HG03521 (cell line): Measurements from ENCODE around the gene UFSP2.
A peak's percentile ranks its signal among the peaks of the same experiment; 100 is the strongest.

Experiments used
- ATAC-seq: cut with Tn5 transposase; IDR thresholded peaks from one replicate; pipeline ENCODE4 v1.9.1; 2021; ENCODE audit warnings: mild to moderate bottlenecking, moderate library complexity; ENCODE audit not compliant: unreplicated experiment

Gene UFSP2

GRCh38 chr4:185426960-185427688 is 1.4 kb upstream of the UFSP2 start:
- ATAC-seq: no peak

GRCh38 chr4:185424905-185425646 is 688 bp downstream of the UFSP2 start:
- no peak for ATAC-seq

DNA sequence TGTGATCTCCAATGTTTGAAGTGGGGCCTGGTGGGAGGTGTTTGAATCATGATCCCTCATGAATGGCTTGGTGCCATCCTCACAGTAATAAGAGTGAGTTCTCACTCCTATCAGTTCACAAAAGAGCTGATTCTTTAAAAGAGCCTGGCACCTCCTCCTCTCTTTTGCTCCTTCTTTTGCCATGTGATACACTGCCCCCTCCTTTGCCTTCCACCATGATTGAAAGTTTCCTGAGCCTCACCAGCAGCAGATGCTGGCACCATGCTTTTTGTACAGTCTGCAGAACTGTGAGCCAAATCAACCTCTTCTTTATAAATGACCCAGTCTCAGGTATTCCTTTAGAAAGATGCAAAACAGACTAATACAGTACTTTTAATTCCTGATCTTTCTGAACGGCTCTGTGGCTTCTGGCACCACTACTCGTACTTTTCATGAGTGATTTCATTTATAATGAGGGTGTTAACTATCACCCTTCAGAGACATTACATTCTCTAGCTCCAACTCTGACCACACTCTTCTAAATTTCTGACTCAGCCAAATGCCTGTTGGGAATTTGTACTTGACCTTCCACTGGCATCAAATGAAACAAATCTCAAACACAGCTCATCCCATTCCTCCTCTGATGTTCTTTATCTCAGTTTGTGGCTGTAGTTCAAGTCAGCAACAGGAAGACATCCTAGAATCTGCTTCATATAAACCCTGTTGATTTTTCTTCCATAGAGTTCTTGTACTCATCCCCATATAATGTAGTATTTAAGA is 4.2 kb downstream of the UFSP2 start:
- no peak for ATAC-seq

DNA sequence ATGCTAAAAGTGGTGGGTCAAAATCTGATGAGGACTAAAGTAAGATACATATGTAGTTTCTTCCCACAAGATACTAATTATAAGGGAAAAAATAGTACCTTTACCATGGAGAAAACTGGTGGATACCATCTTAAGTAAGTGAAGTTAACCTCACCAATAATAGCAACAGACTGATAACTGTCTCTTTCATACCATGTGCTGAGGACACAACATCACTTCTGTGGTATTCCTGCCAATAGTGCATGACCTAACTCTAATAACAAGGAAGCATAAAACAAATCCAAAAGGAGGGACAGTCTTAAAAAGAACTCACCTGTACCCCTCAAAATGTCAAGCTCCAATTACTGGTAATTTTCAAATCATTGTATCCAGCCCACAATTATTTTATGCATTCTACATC is 8.8 kb downstream of the UFSP2 start:
- ATAC-seq: no peak

- ATAC-seq: no peak
Measured at GRCh38 chr4:185412412-185412811, 13.4 kb downstream of the UFSP2 start.

GRCh38 chr4:185411849-185412248 is 13.9 kb downstream of the UFSP2 start:
- no peak for ATAC-seq

- ATAC-seq: no peak
Measured at GRCh38 chr4:185408432-185408831, 17.3 kb downstream of the UFSP2 start.

DNA sequence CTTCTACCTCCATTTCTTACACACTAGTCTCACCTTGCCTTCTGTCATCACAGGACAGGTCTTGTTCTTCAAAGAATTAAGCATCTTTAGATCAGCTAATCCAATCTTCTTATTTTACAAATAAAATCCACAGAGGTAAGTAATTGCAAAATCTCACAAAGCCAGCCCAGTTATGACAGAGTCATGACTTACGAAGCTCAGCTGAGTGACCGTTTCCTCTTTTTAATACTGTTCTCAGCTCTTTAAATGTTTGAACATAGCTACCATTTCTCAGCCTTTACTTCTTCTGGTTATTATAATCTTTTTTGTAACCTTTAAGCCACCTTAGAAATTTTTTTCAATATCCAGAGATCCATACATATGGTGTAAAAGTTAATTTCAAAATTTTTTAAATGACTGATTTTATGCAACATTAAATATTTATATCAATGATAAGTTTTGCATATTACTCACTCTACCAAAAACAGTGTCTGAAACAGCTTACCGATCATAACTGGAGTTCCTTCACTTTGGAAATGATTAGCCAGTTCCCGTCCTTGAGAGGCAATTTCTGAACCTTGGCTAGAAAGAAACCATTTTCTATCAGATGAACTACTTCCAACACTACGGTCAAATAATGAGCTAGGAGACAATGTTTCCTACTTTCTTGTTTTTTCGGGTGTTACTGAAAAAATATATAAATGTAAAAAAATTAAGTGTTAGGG is 20.3 kb downstream of the UFSP2 start:
- ATAC-seq: no peak

DNA sequence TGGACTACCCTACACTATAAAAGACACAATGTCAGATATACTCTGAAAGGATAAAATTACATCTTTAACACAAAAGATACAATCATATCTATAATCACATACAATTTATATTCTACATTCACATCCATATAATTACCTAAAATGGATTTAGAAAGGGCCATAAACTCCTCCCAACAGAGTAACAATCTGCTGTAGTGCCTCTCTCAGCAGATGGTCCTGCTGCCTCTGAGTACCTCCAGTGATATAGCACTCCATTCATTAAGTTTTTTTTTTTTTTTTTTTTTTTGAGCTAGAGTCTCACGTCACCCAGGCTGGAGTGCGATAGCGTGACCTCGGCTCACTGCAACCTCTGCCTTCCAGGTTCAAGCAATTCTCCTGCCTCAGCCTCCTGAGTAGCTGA is 21.7 kb downstream of the UFSP2 start:
- ATAC-seq: no peak

DNA sequence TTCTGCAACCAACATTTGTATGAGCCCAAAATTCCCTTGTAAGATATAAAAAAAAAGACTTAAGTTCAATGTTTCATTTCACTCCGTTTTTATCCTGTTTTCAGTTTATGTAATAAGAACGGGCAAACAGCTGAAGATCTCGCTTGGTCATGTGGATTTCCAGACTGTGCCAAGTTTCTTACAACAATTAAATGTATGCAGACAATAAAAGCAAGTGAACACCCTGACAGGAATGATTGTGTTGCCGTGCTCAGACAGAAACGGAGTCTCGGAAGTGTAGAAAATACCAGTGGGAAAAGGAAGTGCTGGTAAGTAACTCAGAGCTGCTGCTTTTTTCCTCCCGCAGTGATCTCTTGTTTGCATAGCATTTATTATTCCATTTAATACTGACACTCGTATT is 26.3 kb downstream of the UFSP2 start:
- ATAC-seq: no peak

- no peak for ATAC-seq
Measured at GRCh38 chr4:185398618-185399017, 27.1 kb downstream of the UFSP2 start.

DNA sequence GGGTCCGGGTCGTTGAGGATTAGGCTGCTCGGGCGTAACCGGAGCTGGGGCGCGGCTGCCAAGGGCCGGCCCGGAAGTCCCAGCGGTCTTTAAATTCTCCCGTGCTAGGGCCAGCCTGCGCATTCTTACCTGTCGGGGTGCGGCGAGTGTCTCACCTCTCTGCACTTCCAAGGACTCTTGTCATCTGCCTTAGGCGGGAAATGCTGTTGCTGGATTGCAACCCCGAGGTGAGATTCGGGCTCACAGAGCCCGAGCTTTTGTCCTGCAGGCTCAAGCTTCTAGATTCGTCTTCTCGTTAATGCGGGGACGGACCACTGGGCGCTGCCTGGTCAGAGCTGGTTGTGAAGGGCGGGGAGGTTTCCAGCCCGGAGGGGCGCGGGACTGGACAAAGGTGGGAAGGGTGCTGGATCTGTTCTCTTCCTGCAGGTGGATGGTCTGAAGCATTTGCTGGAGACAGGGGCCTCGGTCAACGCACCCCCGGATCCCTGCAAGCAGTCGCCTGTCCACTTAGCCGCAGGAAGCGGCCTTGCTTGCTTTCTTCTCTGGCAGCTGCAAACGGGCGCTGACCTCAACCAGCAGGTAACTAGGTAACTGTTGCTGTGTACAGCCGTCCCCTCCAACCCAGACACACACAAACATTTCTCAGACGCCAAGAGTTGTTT is 28.9 kb downstream of the UFSP2 start, which contains the start of gene ANKRD37:
TSS of gene ANKRD37 (plus strand) at position 118 of the 662 bp plus-strand sequence. CDS start at position 201, 83 bp downstream.
- no peak for ATAC-seq

DNA sequence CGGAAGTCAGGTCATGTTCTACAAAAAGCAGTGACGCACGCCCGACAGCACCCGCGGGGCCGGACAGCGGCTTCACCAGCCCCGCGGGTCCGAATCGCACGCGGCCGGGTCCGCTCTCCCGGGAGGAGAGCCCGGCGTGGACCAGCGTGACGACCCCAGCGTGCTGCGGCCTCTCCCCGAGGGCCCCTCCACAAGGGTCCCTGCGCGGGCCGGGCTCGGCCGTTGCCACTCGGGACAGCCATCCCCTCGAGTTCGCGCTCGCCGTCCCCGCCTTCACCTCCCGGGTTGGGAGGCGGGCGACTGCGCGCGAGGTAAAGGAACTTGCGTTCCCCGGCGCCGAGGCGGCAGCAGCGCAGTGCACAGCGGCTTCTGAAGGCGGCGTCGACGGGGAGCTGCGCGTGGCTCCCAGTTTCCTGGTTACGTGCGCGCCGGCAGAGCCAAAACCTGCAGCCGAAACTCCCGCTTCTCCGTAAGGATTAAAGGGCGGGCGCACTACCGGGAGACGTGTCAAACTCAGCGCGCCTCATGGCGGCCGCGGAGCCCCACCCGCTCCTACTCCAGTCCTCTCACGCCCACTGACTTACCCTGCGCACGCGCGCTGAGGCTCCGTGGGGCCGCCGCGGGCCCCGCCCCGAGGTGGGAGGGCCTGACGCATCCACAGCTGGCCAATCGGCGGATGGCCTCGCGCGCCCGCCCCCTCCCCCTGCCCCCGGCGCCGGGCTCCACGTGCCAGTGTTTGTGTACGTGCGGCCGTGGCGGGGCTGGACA is 29.6 kb downstream of the UFSP2 start:
- ATAC-seq: peak; percentile 80

DNA sequence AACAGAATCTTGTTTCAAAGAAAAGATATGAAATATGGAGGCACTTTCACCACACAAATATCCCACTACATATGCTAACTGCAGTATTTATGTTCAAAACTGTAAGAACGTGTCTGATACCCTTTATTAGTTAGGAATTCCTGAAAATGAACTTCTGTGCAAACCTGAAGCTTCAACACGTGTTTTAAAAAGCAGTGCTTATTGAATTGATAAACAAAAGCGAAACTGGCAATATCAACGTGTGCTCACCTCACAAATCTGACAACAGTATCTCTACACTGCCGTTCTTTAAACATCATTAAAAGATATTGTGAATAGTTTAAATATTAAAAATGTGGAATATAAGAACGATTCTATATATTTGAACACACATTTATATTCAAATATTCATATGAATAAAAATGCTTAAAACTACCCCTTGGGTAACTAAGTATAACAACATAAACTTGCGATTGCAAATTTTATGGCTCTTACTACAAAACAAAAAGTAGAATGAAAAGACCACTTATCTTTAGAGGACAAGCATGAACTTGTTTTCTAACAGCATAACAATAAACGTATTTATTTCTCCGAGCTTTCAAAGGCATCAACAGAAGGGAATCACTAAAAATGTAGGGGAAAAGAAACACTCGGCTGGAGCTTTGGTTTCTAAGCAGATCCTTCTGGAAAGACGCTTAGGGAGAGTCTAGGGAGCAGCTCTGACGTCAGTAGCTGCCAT is 30.4 kb downstream of the UFSP2 start, which contains the start of gene LRP2BP:
TSS of gene LRP2BP (minus strand) at position 687 of the 718 bp plus-strand sequence. CDS start 17,738 bp downstream, outside the sequence.
- no peak for ATAC-seq

DNA sequence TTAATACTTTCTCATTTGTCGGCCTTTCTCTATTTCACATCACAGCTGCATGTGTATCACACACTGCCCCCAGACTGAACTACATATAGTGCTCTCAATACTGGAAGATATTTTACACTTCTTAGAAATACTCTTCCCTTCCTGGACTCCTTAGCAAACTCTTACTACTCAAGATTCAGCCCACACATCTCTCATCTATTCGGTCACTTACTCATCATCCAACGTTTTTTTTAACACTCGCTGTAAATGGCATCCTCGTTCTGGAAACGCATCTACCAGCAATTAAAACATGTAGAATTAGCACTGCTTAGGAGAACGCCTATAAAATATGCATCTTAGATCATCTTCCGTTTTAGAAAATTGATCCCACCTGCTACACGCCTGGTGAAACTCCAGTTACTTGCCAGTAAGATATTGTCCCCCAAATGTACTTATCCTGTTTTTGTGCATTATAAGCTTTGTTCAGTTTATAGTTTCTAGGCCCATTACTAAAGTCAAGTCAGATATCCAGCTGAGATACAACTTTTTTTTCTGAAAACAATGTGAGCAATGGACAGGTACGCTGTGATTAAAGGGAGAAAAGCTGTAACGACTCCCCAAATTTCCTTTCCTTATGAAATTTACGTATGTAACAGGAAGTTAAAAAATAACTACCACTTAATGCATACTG is 31.1 kb downstream of the UFSP2 start:
- no peak for ATAC-seq

DNA sequence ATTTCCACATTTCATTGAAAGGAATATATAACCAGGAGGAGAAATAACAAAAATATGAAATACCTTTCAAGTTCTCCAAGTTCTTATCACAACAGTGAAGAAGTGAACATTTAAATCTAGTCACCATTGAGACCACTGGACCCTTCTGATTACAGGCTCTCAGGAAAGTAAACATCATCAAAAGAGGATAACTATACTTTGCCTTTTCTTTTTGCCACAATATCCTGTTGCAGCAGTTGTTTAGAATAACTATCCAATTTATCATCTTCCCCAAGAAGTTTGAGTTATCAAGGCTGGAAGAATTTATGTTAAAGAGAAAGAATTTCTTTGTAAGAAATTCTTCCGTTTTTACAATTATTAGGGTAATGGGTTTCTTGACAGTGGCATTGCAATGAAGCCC is 33.6 kb downstream of the UFSP2 start:
- ATAC-seq: no peak

DNA sequence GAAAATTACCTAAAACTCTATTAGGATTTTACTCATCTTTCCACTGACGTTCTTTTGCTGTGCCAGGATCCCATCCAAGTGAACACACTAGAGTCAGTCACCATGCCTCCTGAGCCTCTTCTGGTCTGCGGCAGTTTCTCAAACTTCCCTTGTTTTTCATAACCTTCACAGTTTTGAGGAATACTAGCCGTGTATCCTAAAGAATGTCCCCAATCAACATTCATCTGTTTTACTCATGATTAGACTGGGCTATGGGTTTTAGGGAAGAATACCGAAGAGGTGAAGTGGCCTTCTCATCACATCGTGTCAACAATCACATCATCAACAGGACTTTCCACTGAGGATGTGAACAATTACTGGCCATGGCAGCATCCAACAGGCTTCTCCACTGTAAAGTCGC is 34.8 kb downstream of the UFSP2 start:
- no peak for ATAC-seq

GRCh38 chr4:185387957-185388356 is 37.8 kb downstream of the UFSP2 start:
- no peak for ATAC-seq
